ENCODE measurements around the gene ANKRD13B. TPM values are rescaled to one million over a fixed set of nuclear protein-coding genes. Genes with fewer than 3 reads are reported as not detected.

ANKRD13B gene
- total and polyA plus RNA-seq, 2 donors (not counting 1 experiment from before 2014, with no cell fraction given), result 1.6 to 2.8 TPM

DNA sequence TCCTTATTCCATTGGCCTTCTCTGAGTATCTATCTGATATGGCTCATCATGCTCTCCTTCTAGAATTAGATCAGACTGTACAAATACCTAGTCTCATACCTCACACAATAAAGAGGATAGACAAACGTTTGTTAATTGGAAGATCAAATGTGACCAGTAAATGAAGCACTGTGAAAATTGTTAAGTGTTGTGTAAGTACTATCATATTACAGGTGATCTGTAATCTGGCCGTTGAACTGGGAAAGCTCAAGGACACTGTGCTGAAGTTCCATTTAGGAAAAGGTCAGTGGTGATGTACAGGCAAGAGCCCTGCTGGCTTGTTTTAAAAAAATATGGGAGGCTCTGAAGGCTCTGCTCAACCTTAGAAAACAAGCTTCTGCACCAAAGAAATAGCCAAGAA, 68.3 kb downstream of the ANKRD13B start:
- Histone ChIP-seq H3K36me3 (replicated peaks in 1 of 2; ENCODE audit: control extremely low read depth in 1 of 2, control insufficient read depth in 1 of 2, extremely low read depth in 1 of 2, insufficient read depth in 2 of 2, low read length in 1 of 2) (peaks cover 0 to 61% of the 10 kb centered on the region in 2 experiments), H3K27ac (ENCODE audit: low read length in 2 of 2) (no peak overlapping the region), H3K79me2 (ENCODE audit: control insufficient read depth, insufficient read depth, low read length) (peaks cover 45% of the 10 kb centered on the region), H3K4me3 (ENCODE audit: control extremely low read depth in 1 of 5, extremely low read depth in 1 of 5, insufficient read depth in 1 of 5, low read depth in 2 of 5, low read length in 4 of 5) (no peak overlapping the region), H3K9me3 (ENCODE audit: control extremely low read depth in 1 of 3, control insufficient read depth in 2 of 3, insufficient read depth in 1 of 3, low read length in 2 of 3) (no peaks in the 10 kb centered on the region), H4K20me1 (ENCODE audit: control insufficient read depth, insufficient read depth, low read length, poor library complexity, severe bottlenecking) (no peaks in the 10 kb centered on the region), H3K27me3 (replicated peaks in 1 of 4; ENCODE audit: control extremely low read depth in 1 of 4, control insufficient read depth in 3 of 4, insufficient read depth in 4 of 4, low read length in 3 of 4) (no peaks in the 10 kb centered on the region), H3K4me1 (ENCODE audit: control insufficient read depth in 2 of 2, insufficient read depth in 2 of 2, low read length in 2 of 2) (peaks cover 10 to 13% of the 10 kb centered on the region in 2 donors), H3K4me2 (replicated peaks; ENCODE audit: low read depth, low read length, poor library complexity, severe bottlenecking) (no peak overlapping the region), H2AFZ (ENCODE audit: insufficient read depth, low read depth, low read length, poor library complexity, severe bottlenecking) (no peak overlapping the region), H3K9ac (ENCODE audit: low read length) (no peak overlapping the region)
- H3K9me3 Mint-ChIP-seq (ENCODE audit: insufficient read depth), result no peaks in the 10 kb centered on the region
- CTCF ChIA-PET, result no interaction called here
- H3K4me3 Mint-ChIP-seq, result no peak overlapping the region
- ATAC-seq (ENCODE audit: low read depth) (no peak), DNase-seq (no peak)
- TF ChIP-seq EZH2 (IDR thresholded peaks at IDR 0.05; ENCODE audit: borderline replicate concordance, insufficient read depth, low read depth, low read length, poor library complexity, severe bottlenecking), result no peak
- TF ChIP-seq, protein P1, sequence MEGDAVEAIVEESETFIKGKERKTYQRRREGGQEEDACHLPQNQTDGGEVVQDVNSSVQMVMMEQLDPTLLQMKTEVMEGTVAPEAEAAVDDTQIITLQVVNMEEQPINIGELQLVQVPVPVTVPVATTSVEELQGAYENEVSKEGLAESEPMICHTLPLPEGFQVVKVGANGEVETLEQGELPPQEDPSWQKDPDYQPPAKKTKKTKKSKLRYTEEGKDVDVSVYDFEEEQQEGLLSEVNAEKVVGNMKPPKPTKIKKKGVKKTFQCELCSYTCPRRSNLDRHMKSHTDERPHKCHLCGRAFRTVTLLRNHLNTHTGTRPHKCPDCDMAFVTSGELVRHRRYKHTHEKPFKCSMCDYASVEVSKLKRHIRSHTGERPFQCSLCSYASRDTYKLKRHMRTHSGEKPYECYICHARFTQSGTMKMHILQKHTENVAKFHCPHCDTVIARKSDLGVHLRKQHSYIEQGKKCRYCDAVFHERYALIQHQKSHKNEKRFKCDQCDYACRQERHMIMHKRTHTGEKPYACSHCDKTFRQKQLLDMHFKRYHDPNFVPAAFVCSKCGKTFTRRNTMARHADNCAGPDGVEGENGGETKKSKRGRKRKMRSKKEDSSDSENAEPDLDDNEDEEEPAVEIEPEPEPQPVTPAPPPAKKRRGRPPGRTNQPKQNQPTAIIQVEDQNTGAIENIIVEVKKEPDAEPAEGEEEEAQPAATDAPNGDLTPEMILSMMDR (IDR thresholded peaks at IDR 0.05), result no peak
- no peaks in the 10 kb centered on the region for H3K27me3 Mint-ChIP-seq
- peak overlapping the region; percentile 21 for H3K27ac Mint-ChIP-seq
- WGBS (ENCODE audit: insufficient coverage), result 100% methylated on average over 1 of the region's 2 CpGs
- intact Hi-C loops (cut with micrococcal nuclease), result no loop called here
- POLR2A ChIA-PET, result no interaction called here
- peaks cover 16% of the 10 kb centered on the region for H3K4me1 Mint-ChIP-seq

DNA sequence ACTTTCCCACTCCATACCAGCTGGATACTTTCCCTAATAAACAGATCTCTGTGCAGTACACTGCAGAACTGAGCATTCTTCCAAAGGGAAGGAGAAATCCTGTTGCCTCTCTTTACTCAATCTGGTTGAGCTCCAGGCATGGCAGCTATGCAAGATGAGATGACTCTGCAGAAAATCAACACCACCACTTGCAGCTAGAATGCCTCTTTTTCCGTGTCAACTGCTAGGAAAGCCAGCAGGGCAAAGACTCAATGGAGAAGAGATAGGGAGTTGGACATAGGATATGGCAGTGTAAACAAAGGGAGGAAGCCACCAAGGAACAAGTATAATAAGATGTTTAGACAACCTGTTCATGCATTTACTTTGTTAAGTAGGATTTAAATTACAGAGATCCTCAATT, 70.2 kb downstream of the ANKRD13B start:
- Mint-ChIP-seq H3K27me3 (no peaks in the 10 kb centered on the region), H3K4me1 (peaks cover 19% of the 10 kb centered on the region), H3K27ac (peak overlapping the region; percentile 16), H3K9me3 (ENCODE audit: insufficient read depth) (no peaks in the 10 kb centered on the region), H3K4me3 (no peak overlapping the region)
- Histone ChIP-seq H3K27ac (ENCODE audit: low read length in 2 of 2) (no peak overlapping the region), H3K4me2 (replicated peaks; ENCODE audit: low read depth, low read length, poor library complexity, severe bottlenecking) (no peak overlapping the region), H2AFZ (ENCODE audit: insufficient read depth, low read depth, low read length, poor library complexity, severe bottlenecking) (no peak overlapping the region), H3K79me2 (ENCODE audit: control insufficient read depth, insufficient read depth, low read length) (peaks cover 38% of the 10 kb centered on the region), H3K27me3 (replicated peaks in 1 of 4; ENCODE audit: control extremely low read depth in 1 of 4, control insufficient read depth in 3 of 4, insufficient read depth in 4 of 4, low read length in 3 of 4) (no peaks in the 10 kb centered on the region), H3K9ac (ENCODE audit: low read length) (no peak overlapping the region), H3K9me3 (ENCODE audit: control extremely low read depth in 1 of 3, control insufficient read depth in 2 of 3, insufficient read depth in 1 of 3, low read length in 2 of 3) (no peaks in the 10 kb centered on the region), H3K36me3 (replicated peaks in 1 of 2; ENCODE audit: control extremely low read depth in 1 of 2, control insufficient read depth in 1 of 2, extremely low read depth in 1 of 2, insufficient read depth in 2 of 2, low read length in 1 of 2) (peaks cover 0 to 66% of the 10 kb centered on the region in 2 experiments), H3K4me3 (ENCODE audit: control extremely low read depth in 1 of 5, extremely low read depth in 1 of 5, insufficient read depth in 1 of 5, low read depth in 2 of 5, low read length in 4 of 5) (no peak overlapping the region), H4K20me1 (ENCODE audit: control insufficient read depth, insufficient read depth, low read length, poor library complexity, severe bottlenecking) (no peaks in the 10 kb centered on the region), H3K4me1 (ENCODE audit: control insufficient read depth in 2 of 2, insufficient read depth in 2 of 2, low read length in 2 of 2) (peaks cover 10 to 13% of the 10 kb centered on the region in 2 donors)
- ATAC-seq (ENCODE audit: low read depth) (no peak), DNase-seq (no peak)
- ChIA-PET CTCF (interaction anchor here (1.1 to 1.8 kb wide), 4 partner anchors 8 to 144 kb away, joined by 3 to 9 read pairs (median 6); no protein-coding TSS in a partner anchor), POLR2A (no interaction called here)
- intact Hi-C loops (cut with micrococcal nuclease), result no loop called here
- WGBS (ENCODE audit: insufficient coverage), result no CpG with 5 or more reads among the region's 1 CpG
- TF ChIP-seq, protein P1 (IDR thresholded peaks at IDR 0.05), result no peak
- no peak for TF ChIP-seq EZH2 (IDR thresholded peaks at IDR 0.05; ENCODE audit: borderline replicate concordance, insufficient read depth, low read depth, low read length, poor library complexity, severe bottlenecking)

Small RNAs within 50 kb of the gene (small RNA-seq; reads per million reads assigned to genes)
- gene RNU6-920P (ENCODE audit: insufficient read length, low read depth, low replicate concordance), result not detected

Other genes starting within 250 kb of the ANKRD13B start
- gene TAOK1, start 202.8 kb upstream of the ANKRD13B start, total RNA-seq, result 78.8 and 80.7 TPM in 2 replicates
- 8.9 and 9.8 TPM in 2 replicates for gene TAOK1, start 202.8 kb upstream of the ANKRD13B start, polyA plus RNA-seq
- gene ABHD15, start 26.1 kb upstream of the ANKRD13B start, total RNA-seq, result 44.1 and 44.8 TPM in 2 replicates
- 9.7 and 10.9 TPM in 2 replicates for gene ABHD15, start 26.1 kb upstream of the ANKRD13B start, polyA plus RNA-seq
- gene TP53I13, start 24.4 kb upstream of the ANKRD13B start, total RNA-seq, result 220 and 224 TPM in 2 replicates
- 271 and 287 TPM in 2 replicates for gene TP53I13, start 24.4 kb upstream of the ANKRD13B start, polyA plus RNA-seq
- gene GIT1, start 3.5 kb upstream of the ANKRD13B start, total RNA-seq, result 61.9 and 66.3 TPM in 2 replicates
- gene GIT1, start 3.5 kb upstream of the ANKRD13B start, polyA plus RNA-seq, result 40.8 and 49.3 TPM in 2 replicates
- gene CORO6, start 29.8 kb downstream of the ANKRD13B start, total RNA-seq, result 4.0 TPM in 2 replicates
- gene CORO6, start 29.8 kb downstream of the ANKRD13B start, polyA plus RNA-seq, result 1.1 and 1.4 TPM in 2 replicates